SU-DHL-6 (cell line): ENCODE data around the gene COBL.

Experiments
- EZH2phosphoT487 ChIP-seq: fragments of 200-600 bp; sonication (generic), shearing (Covaris generic); conservative IDR thresholded peaks from 2 replicates; pipeline ENCODE4 v1.6.1; 2018; ENCODE audit warnings: mild to moderate bottlenecking, antibody characterized with exemption, low read length, moderate library complexity, mixed read lengths
- TF ChIP-seq, protein P1 (sequence below): fragments of 200-600 bp; sonication (generic); IDR thresholded peaks from one replicate; pipeline ENCODE4 v1.5.1; 2017; ENCODE audit warnings: antibody characterized with exemption, mild to moderate bottlenecking, low read length, moderate library complexity; ENCODE audit not compliant: insufficient read depth, poor library complexity, severe bottlenecking

GRCh38 chr7:51249187-51249945, 67.2 kb downstream of the COBL start:
- TF ChIP-seq, protein P1, sequence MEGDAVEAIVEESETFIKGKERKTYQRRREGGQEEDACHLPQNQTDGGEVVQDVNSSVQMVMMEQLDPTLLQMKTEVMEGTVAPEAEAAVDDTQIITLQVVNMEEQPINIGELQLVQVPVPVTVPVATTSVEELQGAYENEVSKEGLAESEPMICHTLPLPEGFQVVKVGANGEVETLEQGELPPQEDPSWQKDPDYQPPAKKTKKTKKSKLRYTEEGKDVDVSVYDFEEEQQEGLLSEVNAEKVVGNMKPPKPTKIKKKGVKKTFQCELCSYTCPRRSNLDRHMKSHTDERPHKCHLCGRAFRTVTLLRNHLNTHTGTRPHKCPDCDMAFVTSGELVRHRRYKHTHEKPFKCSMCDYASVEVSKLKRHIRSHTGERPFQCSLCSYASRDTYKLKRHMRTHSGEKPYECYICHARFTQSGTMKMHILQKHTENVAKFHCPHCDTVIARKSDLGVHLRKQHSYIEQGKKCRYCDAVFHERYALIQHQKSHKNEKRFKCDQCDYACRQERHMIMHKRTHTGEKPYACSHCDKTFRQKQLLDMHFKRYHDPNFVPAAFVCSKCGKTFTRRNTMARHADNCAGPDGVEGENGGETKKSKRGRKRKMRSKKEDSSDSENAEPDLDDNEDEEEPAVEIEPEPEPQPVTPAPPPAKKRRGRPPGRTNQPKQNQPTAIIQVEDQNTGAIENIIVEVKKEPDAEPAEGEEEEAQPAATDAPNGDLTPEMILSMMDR, result no peak
- no peak for TF ChIP-seq EZH2phosphoT487
